GM18508 (cell line): ENCODE data around the gene SLC7A14.

Experiments used
- ATAC-seq: cut with Tn5 transposase; IDR thresholded peaks from one replicate; pipeline ENCODE4 v1.9.1; 2021; ENCODE audit warnings: moderate number of reproducible peaks; ENCODE audit not compliant: insufficient read depth, unreplicated experiment

The SLC7A14 gene

DNA sequence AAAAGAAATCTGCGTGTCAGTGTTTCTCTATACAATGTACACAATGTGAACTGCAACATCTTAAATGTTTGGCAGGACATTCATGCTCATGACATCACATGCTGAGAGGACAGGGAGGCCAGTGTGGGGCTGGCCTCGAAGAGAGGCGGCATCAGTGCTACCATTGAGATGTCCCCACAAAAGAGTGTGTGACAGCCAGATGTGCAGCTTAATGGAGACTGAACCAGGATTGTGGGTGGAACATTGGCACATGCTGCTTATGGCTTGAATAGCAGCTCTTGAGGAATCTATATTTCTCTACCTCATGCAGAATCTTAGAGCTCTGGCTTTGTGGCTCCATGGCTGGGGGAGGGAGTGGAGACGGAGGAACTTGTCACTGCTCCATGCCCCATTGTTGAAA is 148.7 kb downstream of the SLC7A14 start:
- ATAC-seq: no peak

DNA sequence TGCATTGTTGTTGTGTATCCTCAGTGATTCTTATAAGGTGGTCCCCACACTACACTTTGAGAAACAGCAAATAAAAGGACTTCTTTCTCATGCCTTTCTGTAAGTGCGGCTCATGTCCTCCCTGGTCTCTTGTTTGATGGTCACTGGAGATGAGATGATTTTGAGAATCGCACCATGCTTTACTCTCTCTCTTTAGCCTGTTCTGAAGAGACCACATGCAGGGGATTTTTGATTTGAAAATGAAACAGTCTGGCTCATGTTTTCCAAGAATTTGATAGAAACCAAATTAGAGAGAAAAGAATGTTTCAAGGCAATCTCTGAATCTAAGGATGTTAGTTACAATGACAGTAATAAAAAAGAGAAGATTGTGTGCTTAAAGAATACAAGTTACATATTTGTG is 149.2 kb downstream of the SLC7A14 start:
- ATAC-seq: no peak

DNA sequence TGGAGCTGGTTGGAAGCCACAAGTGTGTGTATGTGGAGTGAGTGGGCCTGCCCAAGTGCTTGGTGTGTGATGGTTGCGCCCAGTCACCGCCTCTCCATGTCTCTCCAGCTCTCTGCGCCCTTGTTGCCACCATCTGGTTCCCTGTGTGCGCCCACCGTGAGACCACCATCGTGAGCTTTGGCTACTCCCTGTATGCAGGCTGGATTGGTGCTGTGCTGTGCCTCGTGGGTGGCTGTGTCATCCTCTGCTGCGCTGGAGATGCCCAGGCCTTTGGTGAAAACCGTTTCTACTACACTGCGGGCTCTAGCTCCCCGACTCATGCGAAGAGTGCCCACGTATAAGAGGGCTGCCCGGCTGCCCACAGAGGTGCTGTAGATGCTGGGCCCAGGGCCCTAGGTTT is 153.5 kb downstream of the SLC7A14 start:
- no peak for ATAC-seq

DNA sequence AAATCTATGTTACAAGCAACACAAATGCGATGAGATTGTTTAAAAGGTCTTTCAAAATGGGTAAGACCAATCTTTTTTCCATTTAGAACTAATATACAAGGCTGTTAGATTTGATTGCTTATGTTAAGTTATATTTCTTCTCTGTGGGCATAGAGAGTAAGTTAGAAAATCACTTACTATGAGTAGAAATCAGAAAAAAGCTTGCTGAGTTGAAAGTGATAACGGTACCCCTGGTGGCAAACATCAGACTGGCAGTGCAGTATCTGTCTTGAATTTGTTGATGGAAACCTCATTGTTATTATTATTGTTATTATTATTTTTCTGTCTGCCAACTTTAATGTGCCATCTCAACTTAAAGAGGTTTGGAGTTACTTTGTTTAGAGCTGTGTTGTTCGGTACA is 154.8 kb downstream of the SLC7A14 start:
- no peak for ATAC-seq

DNA sequence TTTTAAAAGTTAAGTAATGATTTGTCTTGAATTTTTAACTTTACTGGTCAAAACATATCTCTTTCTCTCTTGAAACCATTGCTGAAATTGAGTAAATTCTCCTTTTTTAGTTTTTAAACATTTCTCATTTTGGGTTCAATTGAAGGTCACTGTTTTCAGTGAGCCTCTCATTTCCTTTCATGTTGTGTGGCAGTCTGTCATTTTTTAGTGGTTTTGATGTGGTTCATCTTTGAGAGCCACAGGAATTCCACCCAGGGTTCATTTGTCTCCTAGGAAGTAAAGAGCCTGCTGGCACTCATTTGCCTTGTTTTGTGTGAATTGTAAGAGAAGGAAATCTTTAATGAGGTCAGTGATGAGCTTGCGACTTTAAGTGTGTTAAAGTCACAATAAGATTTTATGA is 156.8 kb downstream of the SLC7A14 start:
- peak; percentile 55 for ATAC-seq

DNA sequence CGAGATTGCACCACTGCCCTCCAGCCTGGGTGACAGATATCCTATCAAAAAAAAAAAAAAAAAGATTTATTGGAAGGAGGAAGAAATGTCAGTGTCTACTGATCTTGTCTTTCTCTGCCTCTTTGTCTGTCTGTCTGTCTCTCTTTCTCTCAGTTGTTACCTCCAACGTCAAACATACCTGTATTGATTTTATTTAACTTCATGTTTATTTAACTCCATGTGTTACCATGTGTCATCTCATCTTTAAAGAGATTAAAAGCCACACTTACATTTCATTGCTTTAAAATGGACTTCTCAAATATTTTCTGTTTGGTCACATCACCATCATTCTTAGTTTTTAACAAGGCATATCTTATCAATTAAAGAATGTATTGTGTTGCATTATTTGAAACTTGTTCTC is 157.8 kb downstream of the SLC7A14 start:
- ATAC-seq: no peak

DNA sequence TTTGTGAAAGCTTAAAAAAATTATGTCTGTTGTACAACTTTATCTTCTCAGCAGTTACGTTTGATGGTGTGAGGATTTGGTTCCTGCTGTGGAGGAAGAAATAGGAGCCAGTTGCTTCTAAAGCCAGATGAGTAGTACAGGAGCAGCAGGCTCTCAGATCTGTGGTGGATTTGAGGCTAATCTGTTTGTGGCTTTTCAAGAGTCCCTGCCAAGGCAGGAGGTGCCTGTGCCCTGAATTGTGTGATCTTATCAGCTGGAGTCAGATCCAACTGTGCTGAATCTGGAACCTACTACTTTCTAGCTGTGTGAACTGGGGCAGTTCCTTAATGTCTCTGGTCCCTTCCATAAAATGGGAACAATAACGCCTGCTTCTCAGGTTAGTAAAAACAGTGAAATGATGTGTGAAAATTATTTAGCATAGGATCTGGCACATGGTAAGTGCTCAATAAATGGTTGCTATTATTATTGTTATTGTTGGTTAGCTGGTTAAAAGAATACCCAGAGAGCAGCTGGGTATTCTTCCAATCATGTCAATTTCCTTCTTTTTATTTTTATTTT is 159.6 kb downstream of the SLC7A14 start:
- no peak for ATAC-seq

DNA sequence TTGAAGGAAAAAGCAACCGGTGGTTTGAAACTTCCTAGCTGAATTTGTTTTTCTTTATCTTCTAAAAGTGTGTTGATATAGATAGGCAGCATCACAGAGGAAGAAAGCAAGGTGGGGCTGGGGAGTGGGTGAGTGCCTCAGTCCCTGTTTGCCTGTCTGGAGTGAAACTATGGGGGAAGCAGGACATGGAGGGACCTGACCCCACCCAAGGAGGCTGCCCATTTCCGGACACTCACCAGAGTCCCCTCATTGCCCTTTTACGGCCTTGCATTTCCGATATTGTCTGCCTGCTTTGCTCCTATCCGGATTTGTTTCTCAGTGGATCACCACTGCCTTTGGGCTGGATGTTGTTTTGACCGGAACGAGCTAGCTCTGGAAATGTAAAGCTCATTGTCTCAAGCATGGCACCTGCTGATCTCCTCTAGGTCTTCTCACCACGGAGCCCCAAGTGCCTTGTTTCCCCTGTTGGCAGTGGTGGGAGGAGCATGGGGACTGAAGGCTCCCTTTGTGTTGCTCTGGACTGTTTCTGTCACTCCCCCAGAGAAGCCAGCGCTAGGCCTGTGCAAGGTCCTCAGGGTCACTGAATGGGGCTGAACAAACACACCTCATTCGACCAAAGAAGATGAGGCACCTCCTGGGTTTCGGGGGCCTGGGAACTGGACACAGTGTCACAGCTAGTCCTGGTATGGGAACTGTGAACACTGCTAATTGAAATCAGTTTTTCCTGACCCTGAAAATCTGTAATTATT is 160.2 kb downstream of the SLC7A14 start:
- no peak for ATAC-seq

DNA sequence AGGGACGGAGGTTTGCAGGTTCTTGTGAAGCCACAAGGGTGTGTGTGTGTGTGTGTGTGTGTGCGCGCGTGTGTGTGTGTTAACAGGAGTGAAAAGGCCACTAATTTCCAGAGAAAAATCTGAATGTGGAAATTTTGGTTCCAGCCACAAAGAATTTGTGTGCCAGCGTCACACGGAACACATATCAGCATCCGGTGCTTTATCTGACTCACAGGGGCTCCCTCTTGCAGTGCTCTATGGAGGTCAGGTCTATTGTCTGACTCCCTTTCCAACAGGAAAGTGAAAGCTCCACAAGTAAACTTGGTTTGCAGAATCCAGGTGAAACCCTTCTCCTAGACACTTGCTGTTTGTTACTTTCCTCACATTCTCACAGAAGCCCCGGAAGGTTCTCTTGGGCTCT is 161.0 kb downstream of the SLC7A14 start:
- ATAC-seq: no peak

DNA sequence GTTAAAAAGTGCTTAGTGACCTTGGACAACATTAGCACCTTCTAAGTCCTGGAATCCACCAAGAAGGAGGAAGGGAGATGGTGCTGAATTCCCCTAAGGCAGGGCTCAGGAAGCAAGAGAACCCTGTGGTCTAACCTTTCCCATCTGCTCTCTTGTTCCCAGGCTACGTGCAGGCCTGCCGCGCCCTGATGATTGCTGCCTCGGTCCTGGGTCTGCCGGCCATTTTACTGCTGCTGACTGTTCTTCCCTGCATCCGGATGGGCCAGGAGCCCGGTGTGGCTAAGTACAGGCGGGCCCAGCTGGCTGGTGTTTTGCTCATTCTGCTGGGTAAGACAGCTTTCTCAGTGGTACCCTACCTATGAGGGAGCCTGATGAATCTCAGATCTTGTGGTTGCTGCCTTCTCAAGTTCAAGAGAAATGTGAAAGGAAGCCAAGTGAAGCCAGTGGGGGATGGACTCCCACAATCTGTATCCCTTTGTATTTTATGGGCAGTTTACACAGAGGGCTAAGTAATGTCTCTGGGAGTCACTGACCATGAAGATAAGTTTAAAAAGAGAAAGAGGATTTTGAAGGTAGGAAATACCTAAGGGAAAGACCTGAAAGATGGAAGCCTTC is 162.8 kb downstream of the SLC7A14 start:
- ATAC-seq: no peak

DNA sequence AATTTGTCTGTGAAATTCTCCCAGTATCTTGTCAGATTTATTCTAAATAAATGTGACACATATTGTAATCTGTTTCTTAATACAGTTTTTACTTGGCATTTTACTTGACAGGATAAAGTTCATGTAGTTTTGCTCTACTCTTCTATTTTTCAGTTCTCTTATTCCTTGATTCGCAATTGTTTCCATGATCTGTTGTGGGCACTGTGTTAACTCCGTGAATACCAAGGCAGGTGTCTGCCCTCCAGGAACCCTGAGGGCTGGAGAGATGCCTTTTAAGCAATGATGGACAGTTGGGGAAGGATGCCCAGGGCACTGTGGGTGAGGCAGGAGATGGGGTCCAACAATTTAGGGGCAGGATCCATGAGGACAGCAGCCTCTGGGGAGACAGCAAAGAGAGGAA is 164.1 kb downstream of the SLC7A14 start:
- ATAC-seq: no peak

DNA sequence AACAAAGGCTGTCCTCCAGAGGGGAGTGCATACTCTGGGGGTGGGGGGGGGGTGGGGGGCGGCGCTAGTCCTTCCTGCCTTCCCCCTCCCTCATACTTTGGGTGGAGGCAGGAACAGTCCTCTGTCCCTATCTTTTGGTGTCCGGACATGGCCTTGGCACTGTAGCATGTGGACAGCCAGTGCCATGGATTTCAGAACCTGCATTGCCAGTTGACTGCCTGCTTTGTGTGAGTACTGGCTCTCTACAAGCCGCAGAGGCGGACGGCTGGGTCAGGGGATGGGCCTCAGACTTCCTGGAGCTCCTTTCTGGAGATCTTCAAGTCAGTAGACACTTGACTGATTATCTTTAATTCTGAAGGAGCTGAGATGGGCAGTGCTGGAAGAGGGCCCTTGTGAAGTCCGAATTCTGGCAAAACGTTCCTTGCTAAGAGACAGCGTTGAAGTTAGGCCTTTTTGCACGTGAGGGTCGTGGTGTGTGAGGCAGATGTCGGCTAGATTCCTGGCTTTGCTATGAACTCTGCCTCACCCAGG is 164.7 kb downstream of the SLC7A14 start:
- ATAC-seq: no peak

DNA sequence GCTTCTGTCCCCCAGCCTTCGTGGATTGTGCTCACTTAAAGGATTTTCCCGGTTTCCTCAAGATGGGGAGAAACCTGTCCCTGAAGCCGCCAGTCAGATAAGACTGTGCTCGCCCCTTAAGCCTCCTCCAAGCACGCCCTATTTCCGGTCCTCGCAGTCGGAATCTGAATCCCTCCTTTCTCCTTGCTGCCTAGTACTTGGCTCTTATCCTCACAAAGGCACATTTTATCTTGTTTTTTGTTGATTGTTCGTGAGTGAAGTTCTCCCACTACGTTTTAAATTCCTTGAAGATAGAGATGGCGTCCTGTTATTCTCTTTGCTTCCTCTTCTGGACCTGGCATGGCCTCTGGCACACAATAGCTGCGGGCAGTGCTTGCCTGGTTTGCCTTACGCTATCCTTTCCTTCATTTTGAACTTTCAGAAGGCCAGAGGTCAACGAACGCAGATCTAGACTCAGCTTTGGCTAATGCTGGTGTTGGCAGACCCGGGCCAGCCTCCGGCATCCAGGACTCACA is 165.5 kb downstream of the SLC7A14 start:
- no peak for ATAC-seq

DNA sequence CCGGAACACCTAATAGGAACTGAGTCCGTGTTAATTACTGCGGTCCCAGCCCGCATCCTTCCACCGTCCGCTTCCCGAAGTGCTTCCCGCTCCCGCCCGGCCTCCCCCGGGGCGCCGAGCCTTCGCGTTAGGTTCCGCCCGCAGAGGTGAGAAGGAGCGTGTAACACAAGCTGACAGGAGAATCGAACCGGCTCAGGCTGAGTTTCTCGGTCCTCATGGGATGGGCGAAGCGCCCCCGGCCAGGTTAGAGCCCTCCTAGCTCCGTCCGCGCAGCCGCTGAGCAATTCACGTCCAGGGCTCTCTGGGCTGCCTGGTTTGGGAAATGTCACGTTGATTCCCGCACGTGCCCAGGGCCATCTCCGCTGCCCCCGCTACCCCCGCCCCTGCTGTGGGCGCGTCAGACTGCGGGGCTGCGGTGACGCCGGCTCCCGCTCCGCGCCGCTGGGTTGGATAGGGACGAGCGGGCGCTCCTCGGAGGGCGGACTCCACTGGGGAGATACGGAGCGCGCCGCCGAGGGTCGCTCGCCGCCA is 166.3 kb downstream of the SLC7A14 start:
- no peak for ATAC-seq

DNA sequence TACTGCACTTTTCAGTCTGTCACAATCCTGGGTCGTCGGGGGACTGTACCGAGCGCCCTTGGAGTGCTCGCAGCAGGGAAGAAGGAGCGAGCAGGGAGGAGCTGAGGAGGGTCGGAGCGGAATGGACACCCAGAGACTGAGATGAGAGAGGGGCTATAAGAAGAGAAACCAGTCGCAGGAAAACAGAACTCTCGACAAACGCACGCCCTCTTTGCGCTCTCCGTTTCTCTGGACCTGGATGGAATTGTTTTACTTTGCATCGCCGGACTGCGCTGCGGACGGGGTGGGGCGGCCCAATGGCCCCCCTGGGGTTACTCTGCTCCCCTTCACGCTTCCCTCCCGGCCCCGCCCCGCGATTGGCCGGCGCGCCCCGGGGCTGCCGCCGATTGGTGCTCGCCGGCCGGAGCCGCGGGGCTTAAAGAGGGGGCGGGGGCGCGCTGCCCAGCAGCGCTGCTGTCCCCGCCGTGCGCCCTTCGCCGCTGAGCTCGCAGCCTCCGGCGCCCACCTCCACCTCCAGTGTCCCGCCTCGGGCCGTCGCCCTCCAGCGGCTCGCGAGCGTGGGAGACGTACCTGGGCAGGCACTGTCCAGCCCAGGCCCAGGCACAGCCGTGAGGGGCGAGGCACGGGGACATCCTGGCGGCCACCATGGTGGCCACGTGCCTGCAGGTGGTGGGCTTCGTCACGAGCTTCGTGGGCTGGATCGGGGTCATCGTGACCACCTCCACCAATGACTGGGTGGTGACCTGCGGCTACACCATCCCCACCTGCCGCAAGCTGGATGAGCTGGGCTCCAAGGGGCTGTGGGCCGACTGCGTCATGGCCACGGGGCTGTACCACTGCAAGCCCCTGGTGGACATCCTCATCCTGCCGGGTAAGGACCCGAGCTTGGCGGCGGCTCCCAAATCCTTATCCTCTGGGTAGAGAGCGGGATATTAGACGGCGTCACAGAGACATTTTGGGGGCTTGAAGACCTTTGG is 167.2 kb downstream of the SLC7A14 start, which contains the start of gene CLDN11:
TSS of gene CLDN11 (plus strand) at position 447 of the 977 bp plus-strand sequence. CDS start at position 646, 199 bp downstream.
- ATAC-seq: no peak

DNA sequence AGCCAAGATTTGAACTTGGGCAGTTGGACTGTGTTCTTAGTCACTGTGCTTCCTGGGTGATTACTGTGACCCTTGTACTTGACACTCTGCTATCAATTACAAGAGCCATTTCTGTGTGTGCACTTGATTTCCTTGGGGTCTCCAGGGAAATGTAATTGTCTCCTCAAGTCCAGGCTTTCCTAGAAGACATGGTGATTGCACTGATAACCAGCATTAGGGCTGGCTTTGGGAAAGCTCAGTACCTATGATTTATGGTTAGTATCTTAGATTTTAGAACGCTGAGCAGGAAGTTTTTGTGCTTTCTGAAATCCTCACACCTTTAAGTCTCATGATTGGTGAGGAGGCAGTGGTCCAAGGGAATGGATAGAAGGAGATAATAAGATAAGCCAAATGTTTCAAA is 168.8 kb downstream of the SLC7A14 start:
- ATAC-seq: no peak

DNA sequence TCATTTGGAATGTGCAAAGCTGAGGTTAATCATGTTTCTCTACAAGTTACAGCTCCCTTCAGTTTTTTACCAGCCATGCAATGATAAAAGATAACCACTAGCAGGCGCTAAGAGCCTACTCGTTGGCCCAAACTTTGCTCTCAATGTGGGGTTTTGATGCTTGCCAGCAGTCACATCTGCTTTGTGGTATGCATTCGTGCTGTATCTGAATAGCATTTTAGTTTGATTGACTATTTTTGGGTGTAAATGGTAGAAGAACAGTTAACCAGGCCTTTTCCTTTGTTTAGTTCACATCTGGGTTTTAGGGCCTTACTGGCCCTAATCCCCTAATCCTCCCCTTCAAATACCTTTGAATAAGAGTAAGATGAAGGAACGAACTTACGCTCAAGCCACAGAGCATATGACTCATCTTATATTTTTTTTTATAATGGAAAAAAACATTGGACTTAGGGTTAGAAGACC is 171.6 kb downstream of the SLC7A14 start:
- ATAC-seq: no peak

DNA sequence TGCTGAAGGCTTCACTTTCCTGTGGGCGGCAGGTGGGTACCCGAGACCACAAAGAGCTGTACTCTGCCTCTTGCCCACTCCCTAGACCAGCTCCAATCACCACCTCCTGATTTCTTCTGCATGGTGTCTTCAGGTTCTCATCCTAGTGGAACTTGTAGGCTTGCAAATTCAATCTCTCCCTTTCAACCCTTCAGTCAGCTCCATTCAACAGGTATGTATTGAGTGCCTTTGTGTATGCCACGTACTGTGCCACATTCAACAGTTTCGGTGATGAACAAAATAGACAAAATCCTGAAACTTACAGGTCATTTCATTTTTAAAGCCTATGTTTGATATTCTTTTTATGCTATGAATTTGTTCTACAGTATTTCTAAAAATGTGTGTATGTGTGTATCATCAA is 172.6 kb downstream of the SLC7A14 start:
- no peak for ATAC-seq

DNA sequence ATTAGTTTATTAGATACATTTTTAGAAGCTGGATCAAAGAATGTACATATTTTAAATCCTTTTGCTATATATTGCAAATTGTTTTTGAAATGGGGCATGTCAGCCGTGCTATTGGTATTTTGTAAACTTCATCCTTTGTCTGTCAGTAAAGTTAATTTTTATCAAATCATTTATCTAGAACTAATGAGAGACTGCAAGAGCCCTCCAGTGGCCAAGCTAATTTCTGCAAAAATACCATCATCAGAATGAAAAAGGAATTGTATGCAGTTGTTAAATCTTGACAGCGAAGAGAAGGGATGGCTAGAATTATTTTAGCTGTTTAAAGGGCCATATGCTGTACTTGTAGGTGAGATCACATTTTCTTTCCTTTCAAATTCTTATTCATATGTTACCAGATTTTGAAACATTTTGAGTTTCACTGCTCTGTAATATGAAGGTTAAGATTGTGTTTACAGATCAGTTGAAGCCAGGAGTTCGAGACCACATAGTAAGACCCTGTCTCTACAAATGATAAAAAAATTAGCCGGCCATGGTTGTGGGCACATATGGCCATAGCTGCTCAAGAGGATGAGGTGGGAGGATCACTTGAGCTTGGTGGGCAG is 175.3 kb downstream of the SLC7A14 start:
- ATAC-seq: no peak
